ENCODE results near the gene OSBPL10. TPM values are rescaled to one million over a fixed set of nuclear protein-coding genes. Genes with fewer than 3 reads are reported as not detected.

Gene OSBPL10
- total RNA-seq, 1 donor from 2014 or later = 20.1 TPM

DNA sequence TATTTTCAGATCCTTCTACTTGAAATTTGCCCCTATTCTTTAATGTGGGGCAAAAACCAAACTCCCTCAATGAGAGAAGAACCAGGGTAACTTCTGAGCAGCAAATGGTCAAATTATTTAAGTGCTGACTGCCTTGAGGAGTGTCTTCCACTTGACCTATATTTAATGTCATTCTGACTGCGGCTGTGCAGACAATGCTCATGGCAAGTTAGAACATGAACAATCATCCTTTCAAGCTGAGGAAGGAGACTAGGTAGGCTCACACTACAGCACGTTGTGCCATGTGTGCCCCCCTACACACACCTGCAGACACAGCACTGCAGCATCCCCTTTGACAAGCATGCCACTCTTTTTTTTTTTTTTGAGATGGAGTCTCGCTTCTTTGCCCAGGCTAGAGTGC lies 98.2 kb downstream of the OSBPL10 start:
- no peaks in the 10 kb centered on the region for H3K36me3 ChIP-seq (ENCODE audit: control insufficient read depth, insufficient read depth, low read length)
- no peak for DNase-seq (ENCODE audit: low read depth)
- H3K4me3 ChIP-seq (ENCODE audit: low read depth, low read length) = no peak overlapping the region
- TF ChIP-seq, protein P1, sequence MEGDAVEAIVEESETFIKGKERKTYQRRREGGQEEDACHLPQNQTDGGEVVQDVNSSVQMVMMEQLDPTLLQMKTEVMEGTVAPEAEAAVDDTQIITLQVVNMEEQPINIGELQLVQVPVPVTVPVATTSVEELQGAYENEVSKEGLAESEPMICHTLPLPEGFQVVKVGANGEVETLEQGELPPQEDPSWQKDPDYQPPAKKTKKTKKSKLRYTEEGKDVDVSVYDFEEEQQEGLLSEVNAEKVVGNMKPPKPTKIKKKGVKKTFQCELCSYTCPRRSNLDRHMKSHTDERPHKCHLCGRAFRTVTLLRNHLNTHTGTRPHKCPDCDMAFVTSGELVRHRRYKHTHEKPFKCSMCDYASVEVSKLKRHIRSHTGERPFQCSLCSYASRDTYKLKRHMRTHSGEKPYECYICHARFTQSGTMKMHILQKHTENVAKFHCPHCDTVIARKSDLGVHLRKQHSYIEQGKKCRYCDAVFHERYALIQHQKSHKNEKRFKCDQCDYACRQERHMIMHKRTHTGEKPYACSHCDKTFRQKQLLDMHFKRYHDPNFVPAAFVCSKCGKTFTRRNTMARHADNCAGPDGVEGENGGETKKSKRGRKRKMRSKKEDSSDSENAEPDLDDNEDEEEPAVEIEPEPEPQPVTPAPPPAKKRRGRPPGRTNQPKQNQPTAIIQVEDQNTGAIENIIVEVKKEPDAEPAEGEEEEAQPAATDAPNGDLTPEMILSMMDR (IDR thresholded peaks at IDR 0.05; ENCODE audit: insufficient read depth, low read length, poor library complexity, severe bottlenecking) = no peak
- no peaks in the 10 kb centered on the region for H3K27me3 ChIP-seq (ENCODE audit: control insufficient read depth, insufficient read depth, low read length)

DNA sequence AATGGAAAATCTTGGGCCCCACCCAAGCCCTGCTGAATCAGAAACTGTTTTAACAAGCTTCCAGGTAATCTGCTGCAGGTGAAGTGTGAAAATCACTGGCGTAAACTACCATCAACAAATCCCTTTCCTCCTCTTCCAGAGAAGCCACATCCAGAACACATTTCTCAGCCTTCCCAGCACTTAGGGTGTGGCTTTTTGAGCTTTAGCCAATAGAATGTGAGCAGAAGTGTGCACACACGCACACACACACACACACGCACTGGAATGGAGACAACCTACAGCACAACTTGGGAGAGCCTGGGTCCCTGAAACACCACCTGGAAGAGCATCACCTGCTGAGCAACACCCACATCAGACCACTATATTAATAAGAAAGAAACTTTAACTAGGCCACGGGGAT lies 98.6 kb downstream of the OSBPL10 start:
- Histone ChIP-seq H3K4me3 (ENCODE audit: low read depth, low read length) (no peak overlapping the region), H3K36me3 (ENCODE audit: control insufficient read depth, insufficient read depth, low read length) (no peaks in the 10 kb centered on the region), H3K27me3 (ENCODE audit: control insufficient read depth, insufficient read depth, low read length) (no peaks in the 10 kb centered on the region)
- no peak for DNase-seq (ENCODE audit: low read depth)
- TF ChIP-seq, protein P1 (IDR thresholded peaks at IDR 0.05; ENCODE audit: insufficient read depth, low read length, poor library complexity, severe bottlenecking) = no peak

DNA sequence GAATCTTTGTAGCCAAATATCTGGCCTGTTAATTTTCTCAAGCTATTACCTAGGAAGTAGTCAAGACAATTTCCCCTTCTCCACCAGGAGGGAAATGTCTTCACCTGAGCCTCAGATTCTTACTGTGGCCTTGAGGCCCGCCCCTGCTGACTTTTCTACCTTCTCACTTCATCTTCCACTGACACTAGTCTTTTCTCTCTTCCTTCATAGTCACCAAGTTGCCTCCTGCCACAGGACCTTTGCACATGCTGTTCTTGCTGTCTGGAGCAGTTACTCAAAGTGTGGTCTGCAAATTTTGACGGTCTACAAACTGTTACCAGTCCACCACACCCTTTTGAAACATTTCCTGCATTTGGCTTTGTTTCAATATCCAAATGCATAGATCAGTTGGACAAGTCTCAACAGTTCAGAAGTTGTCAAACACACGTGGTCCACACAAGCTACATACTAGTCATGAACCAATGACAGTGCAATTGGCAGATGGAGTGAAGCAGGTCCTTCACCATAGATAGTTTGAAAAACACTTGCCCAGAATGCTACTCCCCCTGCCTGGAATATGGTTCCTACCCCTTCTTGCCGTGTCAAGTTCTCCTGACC lies 100.5 kb downstream of the OSBPL10 start:
- DNase-seq (ENCODE audit: low read depth) = no peak
- TF ChIP-seq, protein P1 (IDR thresholded peaks at IDR 0.05; ENCODE audit: insufficient read depth, low read length, poor library complexity, severe bottlenecking) = no peak
- no peak overlapping the region for H3K4me3 ChIP-seq (ENCODE audit: low read depth, low read length)
- H3K36me3 ChIP-seq (ENCODE audit: control insufficient read depth, insufficient read depth, low read length) = no peaks in the 10 kb centered on the region
- H3K27me3 ChIP-seq (ENCODE audit: control insufficient read depth, insufficient read depth, low read length) = no peaks in the 10 kb centered on the region

DNA sequence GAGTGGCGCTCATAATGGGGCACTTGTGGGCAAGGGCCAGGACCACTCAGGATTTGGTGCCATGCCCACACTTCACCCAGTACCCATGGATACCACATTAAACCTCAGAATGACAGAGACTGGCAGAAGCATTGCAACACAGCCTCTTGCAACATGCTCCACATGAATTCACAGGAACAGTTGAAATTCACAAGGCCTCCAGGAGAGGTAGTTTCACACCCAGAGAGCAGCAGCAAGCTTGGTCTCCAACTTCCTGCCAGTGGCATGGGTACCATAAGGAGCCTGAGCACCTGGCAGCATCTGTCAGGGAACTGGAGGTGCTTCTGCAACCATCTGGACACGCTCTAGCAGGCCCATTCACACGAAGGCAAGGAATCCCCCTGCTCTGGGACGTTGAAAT lies 101.0 kb downstream of the OSBPL10 start:
- Histone ChIP-seq H3K27me3 (ENCODE audit: control insufficient read depth, insufficient read depth, low read length) (no peaks in the 10 kb centered on the region), H3K4me3 (ENCODE audit: low read depth, low read length) (no peak overlapping the region), H3K36me3 (ENCODE audit: control insufficient read depth, insufficient read depth, low read length) (no peaks in the 10 kb centered on the region)
- TF ChIP-seq, protein P1 (IDR thresholded peaks at IDR 0.05; ENCODE audit: insufficient read depth, low read length, poor library complexity, severe bottlenecking) = peak; percentile 32
- no peak for DNase-seq (ENCODE audit: low read depth)

DNA sequence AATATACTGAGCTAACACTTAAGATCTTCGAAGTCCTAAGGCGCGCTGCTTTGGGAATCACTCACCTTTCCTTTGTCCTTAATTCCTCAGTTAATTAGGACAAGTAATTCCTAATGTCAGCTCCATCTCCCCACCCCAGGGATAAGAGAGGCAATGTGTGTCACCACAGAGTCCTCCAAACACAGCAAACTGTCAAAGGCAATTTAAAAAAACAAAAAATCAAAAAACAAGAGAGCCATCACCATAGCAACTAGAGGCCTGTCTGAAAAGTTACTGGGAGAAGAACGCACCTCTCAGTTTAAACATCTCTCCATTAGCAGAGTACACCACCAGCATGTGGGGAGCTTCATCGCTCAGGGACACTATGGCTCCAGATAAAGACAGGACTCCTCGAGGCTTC lies 101.7 kb downstream of the OSBPL10 start:
- TF ChIP-seq, protein P1 (IDR thresholded peaks at IDR 0.05; ENCODE audit: insufficient read depth, low read length, poor library complexity, severe bottlenecking) = no peak
- no peak for DNase-seq (ENCODE audit: low read depth)
- H3K4me3 ChIP-seq (ENCODE audit: low read depth, low read length) = no peak overlapping the region
- no peaks in the 10 kb centered on the region for H3K36me3 ChIP-seq (ENCODE audit: control insufficient read depth, insufficient read depth, low read length)
- no peaks in the 10 kb centered on the region for H3K27me3 ChIP-seq (ENCODE audit: control insufficient read depth, insufficient read depth, low read length)

DNA sequence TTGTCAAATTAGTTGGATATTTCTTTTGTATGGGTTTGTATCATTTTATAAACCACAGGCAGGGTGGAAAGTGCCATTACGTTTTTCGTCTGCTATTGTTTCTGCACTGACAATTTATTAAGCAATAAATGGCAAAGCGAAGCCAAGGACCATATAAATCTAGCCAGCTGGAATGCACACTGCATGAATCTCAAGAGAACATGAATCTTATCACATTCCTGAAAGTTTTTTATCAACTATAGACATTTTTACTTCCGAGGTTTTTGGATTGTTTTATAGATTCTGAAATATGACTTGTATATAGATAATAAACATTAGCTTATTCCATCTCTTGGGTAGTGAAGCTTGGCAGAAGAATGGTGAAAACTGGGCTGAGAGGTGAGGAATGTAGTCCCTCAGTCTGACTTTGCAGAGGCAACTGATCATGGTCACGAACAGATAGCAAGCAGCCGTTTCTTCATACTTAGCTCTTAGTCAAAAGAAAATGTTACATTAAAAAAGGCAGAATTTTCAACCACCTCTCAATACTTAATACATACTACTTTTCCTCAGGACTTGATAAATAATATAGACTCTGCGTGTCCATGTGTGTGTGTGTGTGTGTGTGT lies 102.7 kb downstream of the OSBPL10 start:
- TF ChIP-seq, protein P1 (IDR thresholded peaks at IDR 0.05; ENCODE audit: insufficient read depth, low read length, poor library complexity, severe bottlenecking) = no peak
- no peaks in the 10 kb centered on the region for H3K36me3 ChIP-seq (ENCODE audit: control insufficient read depth, insufficient read depth, low read length)
- no peaks in the 10 kb centered on the region for H3K27me3 ChIP-seq (ENCODE audit: control insufficient read depth, insufficient read depth, low read length)
- DNase-seq (ENCODE audit: low read depth) = no peak
- no peak overlapping the region for H3K4me3 ChIP-seq (ENCODE audit: low read depth, low read length)

All from kidney epithelial cell (primary cell).